Smooth muscle cell (in vitro differentiated cells): Measurements from ENCODE around the gene ZFPM1. TPM values are rescaled to one million over a fixed set of nuclear protein-coding genes. Genes with fewer than 3 reads are reported as not detected.

Source experiments
- DNase-seq: peaks from one replicate; lab custom pipeline; 2025; ENCODE audit not compliant: unreplicated experiment; lab: John Stamatoyannopoulos, UW
- H2AFZ ChIP-seq: fragments of 200-600 bp; sonication (generic); 2 replicates; pipeline ENCODE4 v1.6.0; 2016; ENCODE audit warnings: antibody characterized with exemption, low read depth, mild to moderate bottlenecking
- H3F3A ChIP-seq: fragments of 200-600 bp; sonication (generic); 2 replicates; pipeline ENCODE4 v1.6.0; 2017; ENCODE audit warnings: antibody characterized with exemption, low read depth
- H3K27ac ChIP-seq: fragments of 200-600 bp; sonication (generic); 2 replicates; pipeline ENCODE4 v1.5.1; 2016; ENCODE audit warnings: low read depth, mild to moderate bottlenecking
- H3K27me3 ChIP-seq: fragments of 200-600 bp; sonication (generic); 2 replicates; pipeline ENCODE4 v1.6.1; 2016; ENCODE audit warnings: low read depth, mild to moderate bottlenecking
- H3K36me3 ChIP-seq: fragments of 200-600 bp; sonication (generic); 2 replicates; pipeline ENCODE4 v1.5.1; 2016; ENCODE audit warnings: low read depth
- H3K4me1 ChIP-seq: fragments of 200-600 bp; sonication (generic); 2 replicates; pipeline ENCODE4 v1.5.1; 2016; ENCODE audit warnings: low read depth
- H3K4me2 ChIP-seq: fragments of 200-600 bp; sonication (generic); 2 replicates; pipeline ENCODE4 v1.6.0; 2016; ENCODE audit warnings: mild to moderate bottlenecking
- H3K4me3 ChIP-seq: fragments of 200-600 bp; sonication (generic); 2 replicates; pipeline ENCODE4 v1.5.1; 2016; ENCODE audit warnings: mild to moderate bottlenecking
- H3K79me2 ChIP-seq: fragments of 200-600 bp; sonication (generic); 2 replicates; pipeline ENCODE4 v1.6.0; 2016; ENCODE audit warnings: low read depth, mild to moderate bottlenecking
- H3K9ac ChIP-seq: fragments of 200-600 bp; sonication (generic); 2 replicates; pipeline ENCODE4 v1.6.0; 2016; ENCODE audit warnings: low read depth
- H3K9me3 ChIP-seq: fragments of 200-600 bp; sonication (generic); replicated peaks from 2 replicates; pipeline ENCODE4 v1.5.1; 2016; ENCODE audit warnings: low read depth
- H4K20me1 ChIP-seq: fragments of 200-600 bp; sonication (generic); 2 replicates; pipeline ENCODE4 v1.6.0; 2016; ENCODE audit warnings: low read depth
- CTCF ChIP-seq: fragments of 200-600 bp; sonication (generic); IDR thresholded peaks from 2 replicates; pipeline ENCODE4 v1.5.1; 2017; ENCODE audit warnings: borderline replicate concordance, mild to moderate bottlenecking, antibody characterized with exemption; ENCODE audit not compliant: insufficient read depth, poor library complexity, severe bottlenecking
- WGBS: methylation state at CpG from one replicate; pipeline ENCODE4 v1.1.7; 2016; ENCODE audit warnings: low lambda C conversion rate; 5-methylcytosine and 5-hydroxymethylcytosine counted together
- polyA plus RNA-seq: library from polyadenylated mRNA; unstranded; fragments of >200 nt; fragmentation: Nextera tagmentation; extraction: Ambion mirVana; gene quantifications from 2 replicates; pipeline ENCODE4 v1.2.1, GENCODE V29; 2016
- total RNA-seq: library from RNA; depleted of rRNA; stranded (reverse); fragments of >200 nt; gene quantifications from 2 replicates; pipeline ENCODE4 v1.2.3, GENCODE V29; 2014

Gene ZFPM1
- total and polyA plus RNA-seq, 2 experiments from 2014 or later: 0.99 to 4.9 TPM

DNA sequence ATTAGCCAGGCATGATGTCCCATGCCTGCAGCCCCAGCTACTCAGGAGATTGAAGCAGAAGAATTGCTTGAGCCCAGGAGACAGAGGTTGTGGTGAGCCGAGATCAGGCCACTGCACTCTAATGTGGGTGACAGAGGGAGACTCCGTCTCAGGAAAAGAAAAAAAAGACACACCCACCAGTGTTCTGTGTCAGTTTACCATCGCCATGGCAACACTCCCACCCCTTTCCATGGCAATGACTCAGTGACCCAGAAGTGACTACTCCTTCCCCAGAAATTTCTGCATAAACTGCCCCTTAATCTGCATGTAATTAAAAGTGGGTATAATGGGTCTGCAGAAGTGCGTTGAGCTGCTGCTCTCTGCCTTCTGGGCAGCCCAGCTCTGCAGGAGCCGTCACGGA, 113.1 kb downstream of the ZFPM1 start:
- Histone ChIP-seq H4K20me1 (peaks cover 6% of the 10 kb centered on the region), H3K4me1 (peaks cover 5% of the 10 kb centered on the region), H3K4me2 (no peak overlapping the region), H3K27ac (no peak overlapping the region), H3K9ac (no peak overlapping the region), H3K36me3 (no peaks in the 10 kb centered on the region), H3K79me2 (peaks cover 7% of the 10 kb centered on the region), H3F3A (no peaks in the 10 kb centered on the region), H2AFZ (no peak overlapping the region), H3K4me3 (no peak overlapping the region), H3K9me3 (no peaks in the 10 kb centered on the region), H3K27me3 (no peaks in the 10 kb centered on the region)
- TF ChIP-seq CTCF: no peak
- no peak for DNase-seq
- 67% methylated on average over 6 of the region's 6 CpGs for WGBS

DNA sequence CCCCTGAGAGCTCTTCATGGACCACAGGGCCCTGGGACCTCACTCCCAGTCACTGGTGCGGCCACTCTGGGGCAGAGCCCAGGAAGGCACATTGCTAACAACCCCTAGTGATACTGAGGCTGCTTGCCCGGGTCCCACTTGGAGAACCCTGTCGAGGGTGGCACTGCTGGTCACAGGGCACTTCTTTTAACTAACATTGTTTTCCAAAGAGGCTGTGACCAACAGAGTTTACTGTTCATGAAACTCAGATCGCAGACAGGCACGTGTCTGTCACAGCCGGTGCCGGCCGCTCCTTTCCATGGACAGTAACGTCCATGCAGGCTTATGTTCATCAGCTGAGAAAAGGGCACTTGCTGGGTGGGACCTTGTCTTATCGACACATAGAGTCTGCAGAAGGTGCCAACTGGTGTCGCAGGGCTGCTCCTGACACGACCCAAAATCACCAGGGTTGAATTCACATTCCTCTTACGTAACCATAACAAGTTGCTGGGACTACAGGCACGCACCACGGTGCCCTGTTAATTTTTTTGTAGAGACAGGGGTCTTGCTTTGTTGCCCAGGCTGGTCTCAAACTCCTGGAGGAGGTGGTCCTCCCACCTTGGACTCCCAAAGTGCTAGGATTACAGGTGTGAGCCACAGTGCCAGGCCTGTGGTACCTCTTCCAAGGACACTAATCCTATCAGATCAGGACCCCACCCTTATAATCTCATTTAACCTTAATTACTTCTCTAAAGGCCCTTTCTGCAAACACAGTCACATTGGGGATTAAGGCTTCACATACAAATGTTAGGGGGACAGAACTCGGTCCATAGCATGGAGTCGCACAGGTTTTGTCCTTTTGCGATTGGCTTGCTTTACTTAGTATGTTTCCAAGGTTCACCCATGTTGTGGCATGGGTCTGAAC, 115.9 kb downstream of the ZFPM1 start:
- H3K4me2 ChIP-seq: peak overlapping the region; percentile 98
- no peak overlapping the region for H2AFZ ChIP-seq
- H3K9me3 ChIP-seq: no peaks in the 10 kb centered on the region
- H3K9ac ChIP-seq: peak overlapping the region; percentile 73
- TF ChIP-seq CTCF: no peak
- peaks cover 7% of the 10 kb centered on the region for H3K4me1 ChIP-seq
- peaks cover 34% of the 10 kb centered on the region for H4K20me1 ChIP-seq
- H3K27ac ChIP-seq: no peak overlapping the region
- H3K27me3 ChIP-seq: no peaks in the 10 kb centered on the region
- peak overlapping the region; percentile 86 for H3K4me3 ChIP-seq
- H3K79me2 ChIP-seq: peaks cover 35% of the 10 kb centered on the region
- H3K36me3 ChIP-seq: no peaks in the 10 kb centered on the region
- 95% methylated on average over 18 of the region's 18 CpGs for WGBS
- no peak for DNase-seq
- H3F3A ChIP-seq: no peaks in the 10 kb centered on the region

- no peak for DNase-seq
- Histone ChIP-seq H3F3A (no peaks in the 10 kb centered on the region), H3K9ac (peak overlapping the region; percentile 73), H3K9me3 (no peaks in the 10 kb centered on the region), H3K4me2 (peak overlapping the region; percentile 98), H3K4me3 (peak overlapping the region; percentile 86), H3K27me3 (no peaks in the 10 kb centered on the region), H2AFZ (peak overlapping the region; percentile 98), H3K36me3 (no peaks in the 10 kb centered on the region), H3K79me2 (peaks cover 39% of the 10 kb centered on the region), H3K4me1 (peaks cover 7% of the 10 kb centered on the region), H4K20me1 (peaks cover 40% of the 10 kb centered on the region), H3K27ac (peak overlapping the region; percentile 45)
- 3% methylated on average over 28 of the region's 28 CpGs for whole genome bisulfite sequencing
- TF ChIP-seq CTCF: no peak
Measured at GRCh38 chr16:88569614-88569984, 116.5 kb downstream of the ZFPM1 start.
